ENCODE data around the gene DIPK2A. TPM values are rescaled to one million over a fixed set of nuclear protein-coding genes. Genes with fewer than 3 reads are reported as not detected.

The DIPK2A gene
- total RNA-seq, 1 experiment from 2014 or later = 22.0 TPM

DNA sequence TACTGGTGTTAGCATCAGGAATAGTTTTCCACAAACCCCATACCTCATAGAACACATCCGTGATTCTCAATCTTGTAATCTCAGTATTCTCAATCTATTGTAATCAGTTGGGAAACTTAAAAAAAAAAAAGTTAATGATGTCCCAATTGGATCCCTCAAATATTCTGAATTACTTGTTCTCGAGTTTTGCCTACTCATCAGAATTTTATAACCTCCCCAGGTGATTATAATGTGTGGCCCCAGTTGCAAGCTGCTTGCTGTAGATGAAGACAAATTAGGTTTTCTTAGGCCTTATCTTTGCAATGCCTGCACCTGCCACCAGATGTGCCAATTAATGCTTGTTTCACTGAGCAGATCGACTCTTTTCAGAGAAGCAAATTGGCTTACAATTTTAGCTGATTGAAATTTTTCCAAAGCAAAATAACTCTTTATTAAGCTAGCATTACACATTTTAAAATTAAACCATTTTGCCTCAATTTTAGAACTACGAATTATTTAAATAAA, 19.0 kb upstream of the DIPK2A start:
- H2AK5ac ChIP-seq (ENCODE audit: insufficient read length, low read length) = no peak overlapping the region
- H3K4me2 ChIP-seq (ENCODE audit: insufficient read depth, insufficient read length, low read length) = no peak overlapping the region
- no peak overlapping the region for H3K27ac Mint-ChIP-seq
- no peak for DNase-seq
- H3K23me2 ChIP-seq (ENCODE audit: insufficient read length, low read depth, low read length, poor library complexity, severe bottlenecking) = no peaks in the 10 kb centered on the region
- H2AFZ ChIP-seq (ENCODE audit: low read length) = no peak overlapping the region
- no peak overlapping the region for H2BK5ac ChIP-seq (ENCODE audit: insufficient read length, low read length)
- H3K23ac ChIP-seq (ENCODE audit: insufficient read length, low read depth, low read length) = no peak overlapping the region
- no peak overlapping the region for H2BK12ac ChIP-seq (ENCODE audit: insufficient read length, low read depth, low read length)
- no peak overlapping the region for H3K4me3 Mint-ChIP-seq
- H4K20me1 ChIP-seq (ENCODE audit: control insufficient read depth, insufficient read depth, insufficient read length) = no peaks in the 10 kb centered on the region
- no peaks in the 10 kb centered on the region for H3K9me3 Mint-ChIP-seq
- no peak overlapping the region for H3K9ac ChIP-seq (ENCODE audit: extremely low read depth, insufficient read length, low read length)
- no peak overlapping the region for H3K18ac ChIP-seq (ENCODE audit: insufficient read length, low read depth, low read length)
- no peak overlapping the region for H2BK120ac ChIP-seq (ENCODE audit: low read depth, low read length, poor library complexity, severe bottlenecking)
- H4K8ac ChIP-seq (replicated peaks; ENCODE audit: insufficient read length, low read depth, low read length) = no peak overlapping the region
- no peak overlapping the region for H3K4ac ChIP-seq (ENCODE audit: low read depth, low read length)
- H3K27me3 Mint-ChIP-seq (ENCODE audit: low read depth) = no peaks in the 10 kb centered on the region
- H4K5ac ChIP-seq (ENCODE audit: insufficient read length, low read depth, low read length) = no peak overlapping the region
- H3K56ac ChIP-seq (ENCODE audit: insufficient read length, low read depth, low read length) = no peak overlapping the region
- TF ChIP-seq, protein P1, sequence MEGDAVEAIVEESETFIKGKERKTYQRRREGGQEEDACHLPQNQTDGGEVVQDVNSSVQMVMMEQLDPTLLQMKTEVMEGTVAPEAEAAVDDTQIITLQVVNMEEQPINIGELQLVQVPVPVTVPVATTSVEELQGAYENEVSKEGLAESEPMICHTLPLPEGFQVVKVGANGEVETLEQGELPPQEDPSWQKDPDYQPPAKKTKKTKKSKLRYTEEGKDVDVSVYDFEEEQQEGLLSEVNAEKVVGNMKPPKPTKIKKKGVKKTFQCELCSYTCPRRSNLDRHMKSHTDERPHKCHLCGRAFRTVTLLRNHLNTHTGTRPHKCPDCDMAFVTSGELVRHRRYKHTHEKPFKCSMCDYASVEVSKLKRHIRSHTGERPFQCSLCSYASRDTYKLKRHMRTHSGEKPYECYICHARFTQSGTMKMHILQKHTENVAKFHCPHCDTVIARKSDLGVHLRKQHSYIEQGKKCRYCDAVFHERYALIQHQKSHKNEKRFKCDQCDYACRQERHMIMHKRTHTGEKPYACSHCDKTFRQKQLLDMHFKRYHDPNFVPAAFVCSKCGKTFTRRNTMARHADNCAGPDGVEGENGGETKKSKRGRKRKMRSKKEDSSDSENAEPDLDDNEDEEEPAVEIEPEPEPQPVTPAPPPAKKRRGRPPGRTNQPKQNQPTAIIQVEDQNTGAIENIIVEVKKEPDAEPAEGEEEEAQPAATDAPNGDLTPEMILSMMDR (conservative IDR thresholded peaks at IDR 0.05) = peak; percentile 42
- H2BK15ac ChIP-seq (ENCODE audit: low read depth, low read length) = no peak overlapping the region
- no peaks in the 10 kb centered on the region for H3K79me1 ChIP-seq (ENCODE audit: insufficient read depth, low read depth, low read length, poor library complexity, severe bottlenecking)
- no peaks in the 10 kb centered on the region for H3K36me3 Mint-ChIP-seq (ENCODE audit: insufficient read depth in 1 of 3, low read depth in 3 of 3)
- H3K4me1 ChIP-seq (ENCODE audit: insufficient read depth, low read length) = no peaks in the 10 kb centered on the region
- H3K27me3 ChIP-seq (ENCODE audit: insufficient read depth, low read length) = no peaks in the 10 kb centered on the region
- no peak overlapping the region for H3T11ph ChIP-seq (ENCODE audit: low read length)
- H3K9me3 ChIP-seq (ENCODE audit: control insufficient read depth, low read depth, low read length) = no peaks in the 10 kb centered on the region
- WGBS (ENCODE audit: extremely low coverage, insufficient read length, low lambda C conversion rate) = no CpG with 5 or more reads among the region's 4 CpGs
- no peak overlapping the region for H4K91ac ChIP-seq (ENCODE audit: insufficient read length, low read depth, low read length)
- no peak overlapping the region for H3K27ac ChIP-seq (ENCODE audit: insufficient read length, low read depth, low read length)
- no peaks in the 10 kb centered on the region for H3K79me2 ChIP-seq (ENCODE audit: insufficient read depth, low read length)
- no peaks in the 10 kb centered on the region for H3K4me1 Mint-ChIP-seq
- H2BK20ac ChIP-seq (ENCODE audit: low read depth, low read length, poor library complexity, severe bottlenecking) = no peak overlapping the region
- H3K14ac ChIP-seq (ENCODE audit: insufficient read depth, low read length) = no peak overlapping the region

Data from H9 (cell line).